ENCODE data around the gene ABR.

GRCh38 chr17:976312-976711 lies 203.5 kb downstream of the ABR start:
- TF ChIP-seq CTCF (IDR thresholded peaks at IDR 0.05; ENCODE audit: low read depth, low read length, missing input control) (no peak), EGR1 (IDR thresholded peaks at IDR 0.05; ENCODE audit: low read depth in 2 of 2) (no peak), TAF1 (conservative IDR thresholded peaks at IDR 0.05) (no peak), REST (IDR thresholded peaks at IDR 0.05) (no peak), ZBTB33 (IDR thresholded peaks at IDR 0.05) (no peak), JUND (IDR thresholded peaks at IDR 0.05) (no peak), YY1 (IDR thresholded peaks at IDR 0.05) (no peak), MAX (IDR thresholded peaks at IDR 0.05) (no peak), RAD21 (IDR thresholded peaks at IDR 0.05) (no peak), ATF3 (IDR thresholded peaks at IDR 0.05) (no peak), GABPA (IDR thresholded peaks at IDR 0.05 in 1 of 2, conservative IDR thresholded peaks at IDR 0.05 in 1 of 2) (no peak), RXRA (IDR thresholded peaks at IDR 0.05) (no peak), SP1 (IDR thresholded peaks at IDR 0.05) (no peak), FOXA1 (IDR thresholded peaks at IDR 0.05) (no peak)

Data from liver (tissue), 3 donors.